Stimulated activated CD8-positive, alpha-beta memory T cell treated with anti-CD3 and anti-CD28 coated beads, Interleukin-2, amount 100 ng/mL, for 1 hour (primary cell): ENCODE data around the gene SORCS2.

Experiments used
- DNase-seq, 2 donors: peaks; one replicate each; pipeline ENCODE4 v3.0.0-alpha.2; 2020; ENCODE audit warnings: low read depth in 2 of 2

SORCS2 gene

DNA sequence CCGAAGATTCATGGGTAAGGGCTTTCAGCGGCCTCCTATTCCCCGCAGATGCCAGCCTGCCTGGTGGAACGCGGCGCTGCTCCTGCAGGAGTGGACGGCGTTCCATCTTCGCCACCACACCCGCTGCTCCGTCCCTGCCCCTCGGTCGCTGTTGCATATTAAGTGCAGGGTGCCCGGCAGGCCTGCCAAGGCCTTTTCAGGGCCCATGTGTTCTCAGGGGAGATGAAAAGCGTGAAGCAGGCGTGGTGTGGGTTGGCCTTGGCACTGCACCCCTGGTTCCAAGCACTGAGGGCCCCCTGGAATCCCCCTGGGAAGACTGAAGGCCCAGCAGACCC, 52.0 kb downstream of the SORCS2 start:
- DNase-seq = no peak

DNA sequence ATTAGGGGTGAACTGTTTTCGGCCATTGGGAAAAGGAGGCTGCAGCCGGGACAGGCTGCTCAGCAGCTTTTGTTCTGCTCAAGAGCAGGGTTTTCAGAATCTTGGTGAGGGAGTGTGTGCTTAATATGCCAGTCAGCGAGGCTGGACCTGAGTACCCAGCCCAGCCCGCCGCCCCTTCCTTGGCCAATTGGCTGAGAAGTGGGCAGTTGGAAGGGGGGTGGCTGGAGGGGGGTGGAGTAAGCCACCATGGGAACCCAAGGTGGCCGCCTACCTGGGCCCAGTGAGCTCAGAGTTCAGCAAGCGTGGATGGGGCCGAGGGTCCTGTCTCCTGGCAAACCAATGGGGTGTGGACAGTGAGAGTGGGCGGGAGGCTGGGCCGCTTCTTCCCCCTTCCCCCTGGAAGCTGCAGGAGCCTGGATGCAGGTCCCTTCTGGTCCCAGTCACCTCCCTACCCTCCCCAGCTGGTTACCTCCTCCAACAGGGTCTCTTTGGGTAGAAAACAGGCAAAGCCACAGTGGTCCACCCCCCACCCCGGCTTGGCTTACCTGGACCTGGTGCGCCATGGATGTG, 52.5 kb downstream of the SORCS2 start:
- DNase-seq = no peak

GRCh38 chr4:7247521-7247920, 55.2 kb downstream of the SORCS2 start:
- DNase-seq = no peak

DNA sequence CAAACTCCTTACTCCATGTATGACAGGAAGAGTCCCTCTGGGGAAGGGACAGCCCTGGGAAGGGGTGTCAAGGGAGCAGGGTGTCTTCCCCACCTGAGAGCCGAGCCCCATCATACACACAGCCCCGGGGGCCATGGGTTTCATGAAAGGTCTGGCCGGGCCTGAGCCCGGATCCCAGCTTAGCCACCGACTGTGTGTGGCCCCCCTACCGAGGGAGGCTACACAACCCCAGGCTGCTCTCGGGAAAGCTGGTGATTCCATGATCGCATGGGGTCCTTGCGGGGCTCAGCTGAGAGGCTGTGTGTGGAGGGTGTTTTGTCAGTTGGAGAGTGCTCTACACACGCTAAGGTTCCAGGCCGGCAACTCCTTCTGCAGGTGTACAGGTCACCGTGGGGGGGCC, 55.6 kb downstream of the SORCS2 start:
- DNase-seq = no peak

- DNase-seq = no peak
Observed at GRCh38 chr4:7248857-7249256, 56.5 kb downstream of the SORCS2 start.

DNA sequence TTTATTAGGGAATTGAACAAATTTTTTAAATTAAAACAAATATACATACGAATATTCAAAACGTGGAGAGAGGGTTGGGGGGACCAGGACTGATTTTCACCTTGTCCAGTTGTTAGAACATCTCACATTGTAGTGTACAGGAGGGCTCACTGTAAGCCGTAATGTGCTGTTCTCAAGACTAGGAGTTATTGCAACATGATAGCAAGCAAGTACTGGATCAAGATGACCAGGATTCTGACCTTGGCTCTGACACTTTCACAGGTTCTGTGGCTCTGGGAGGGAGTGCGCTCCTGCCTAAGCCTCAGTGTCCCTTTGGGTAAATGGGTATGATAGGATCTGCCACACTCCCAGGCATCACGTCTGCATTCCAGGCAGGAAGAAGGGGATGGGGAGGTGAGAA, 59.0 kb downstream of the SORCS2 start:
- no peak for DNase-seq

DNA sequence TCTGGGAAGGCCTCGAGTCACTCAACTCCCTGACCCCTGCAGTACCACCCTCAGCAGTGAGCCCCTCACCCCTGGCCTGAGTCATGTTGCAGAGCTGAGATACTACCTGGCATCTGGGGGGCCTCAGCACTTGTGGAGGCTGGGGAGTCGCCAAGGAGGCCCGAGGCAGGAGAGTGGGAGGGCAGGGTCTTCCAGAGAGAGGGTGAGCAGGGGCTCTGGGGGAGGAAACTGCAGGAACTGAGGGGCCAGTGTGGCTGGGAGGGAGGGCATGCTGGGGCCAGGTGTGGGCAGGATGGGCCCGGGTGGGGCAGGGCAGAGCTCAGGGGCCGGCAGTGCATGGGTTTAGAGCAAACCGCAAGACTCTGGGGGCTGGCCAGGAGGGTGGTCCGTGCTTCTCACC, 59.7 kb downstream of the SORCS2 start:
- DNase-seq = no peak

DNA sequence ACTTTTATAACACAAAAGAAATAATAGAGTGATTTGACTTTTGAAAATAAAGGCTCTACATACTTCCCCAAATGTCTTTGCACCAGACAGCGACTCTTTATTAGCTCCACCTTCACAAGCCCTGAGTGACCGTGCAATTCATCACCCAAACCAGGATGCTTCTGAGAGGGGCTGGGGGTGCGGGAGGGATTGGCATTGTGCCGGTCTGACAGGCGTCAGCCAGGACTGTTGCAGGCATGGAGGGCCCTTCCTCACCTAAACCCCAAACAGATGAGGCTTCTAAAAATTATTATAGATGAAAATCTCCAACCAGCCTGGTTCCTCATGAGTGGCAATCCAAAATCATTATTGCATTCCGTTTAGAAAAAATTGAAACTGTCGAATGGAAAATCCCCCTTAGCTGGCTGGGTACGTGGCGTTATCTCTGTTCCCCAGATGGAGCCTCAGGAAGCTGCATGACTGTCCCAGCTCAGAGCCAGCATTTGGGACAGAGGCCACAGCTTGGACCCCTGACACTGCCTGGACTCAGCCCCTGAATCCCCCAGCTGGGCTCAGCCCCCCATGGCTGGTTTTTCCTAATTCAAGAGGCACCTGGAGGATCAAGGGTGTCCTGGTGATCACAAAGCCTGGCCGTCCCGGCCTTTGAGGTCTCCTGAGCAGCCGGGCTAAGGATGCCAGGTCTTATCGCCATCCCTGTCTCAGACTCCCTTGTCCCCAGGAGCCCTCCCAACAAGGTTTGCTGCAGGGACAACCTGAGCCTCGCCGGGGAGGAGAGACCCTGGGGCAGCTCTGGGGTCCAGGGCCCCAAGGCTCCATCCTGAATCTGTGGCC, 60.4 kb downstream of the SORCS2 start:
- DNase-seq = no peak

GRCh38 chr4:7253341-7253700, 61.0 kb downstream of the SORCS2 start:
- no peak for DNase-seq

DNA sequence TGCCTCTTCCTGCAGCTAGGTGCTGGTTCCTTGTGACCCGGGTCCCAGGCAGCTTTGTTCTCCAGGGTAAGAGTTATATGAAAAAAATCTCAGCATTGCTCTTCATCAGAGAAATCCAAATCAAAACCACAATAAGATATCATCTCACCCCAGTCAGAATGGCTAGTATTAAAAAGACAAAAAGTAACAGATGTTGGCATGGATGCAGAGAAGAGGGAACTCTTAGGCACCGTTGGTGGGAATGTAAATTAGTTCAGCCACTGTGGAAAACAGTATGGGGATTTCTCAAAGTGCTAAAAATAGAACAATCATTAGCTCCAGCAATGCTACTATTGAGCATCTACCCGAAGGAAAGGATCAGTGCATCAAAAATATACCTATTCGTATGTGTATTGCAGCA, 61.5 kb downstream of the SORCS2 start:
- DNase-seq = no peak

- no peak for DNase-seq
Observed at GRCh38 chr4:7254736-7255487, 62.6 kb downstream of the SORCS2 start.

DNA sequence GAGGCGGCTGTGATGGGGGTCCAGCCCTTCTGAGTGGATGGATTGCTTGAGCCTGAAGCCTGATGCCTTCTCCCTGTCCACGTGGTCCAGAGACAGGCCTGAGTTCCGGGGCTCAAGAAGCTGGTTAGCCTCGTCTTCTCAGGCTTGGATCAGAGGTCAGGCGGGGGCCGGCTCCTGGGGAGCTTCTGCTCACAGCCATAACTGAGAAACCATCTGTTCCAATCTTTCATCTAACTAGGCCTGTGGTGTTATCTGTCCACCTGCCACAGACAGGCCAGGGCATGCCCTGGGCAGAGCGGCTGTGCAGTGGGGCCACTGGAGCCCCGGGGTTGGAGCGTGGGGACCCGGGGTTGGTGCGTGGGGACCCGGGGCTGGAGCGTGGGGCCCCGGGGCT, 63.1 kb downstream of the SORCS2 start:
- no peak for DNase-seq

DNA sequence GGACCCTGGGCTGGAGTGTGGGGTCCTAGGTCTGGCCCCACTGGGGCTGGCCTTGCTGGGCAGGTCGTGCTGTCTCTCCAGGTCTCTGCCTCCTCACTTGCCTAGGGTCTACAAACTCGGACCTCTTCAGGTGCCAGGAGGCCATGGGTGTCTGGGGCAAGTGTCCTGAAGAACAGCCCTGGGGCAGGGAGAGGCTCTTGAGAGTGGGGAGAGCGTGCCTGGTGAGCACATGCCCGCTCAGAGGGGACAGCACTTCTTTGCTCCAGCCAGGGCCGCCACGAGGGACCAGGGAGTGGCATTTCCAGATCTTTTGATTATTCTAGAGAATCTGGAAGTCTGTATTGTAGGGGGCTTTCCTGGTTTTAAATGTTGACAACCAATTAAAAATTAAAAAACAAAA, 63.7 kb downstream of the SORCS2 start:
- DNase-seq = no peak

GRCh38 chr4:7256984-7257810, 64.9 kb downstream of the SORCS2 start:
- no peak for DNase-seq

DNA sequence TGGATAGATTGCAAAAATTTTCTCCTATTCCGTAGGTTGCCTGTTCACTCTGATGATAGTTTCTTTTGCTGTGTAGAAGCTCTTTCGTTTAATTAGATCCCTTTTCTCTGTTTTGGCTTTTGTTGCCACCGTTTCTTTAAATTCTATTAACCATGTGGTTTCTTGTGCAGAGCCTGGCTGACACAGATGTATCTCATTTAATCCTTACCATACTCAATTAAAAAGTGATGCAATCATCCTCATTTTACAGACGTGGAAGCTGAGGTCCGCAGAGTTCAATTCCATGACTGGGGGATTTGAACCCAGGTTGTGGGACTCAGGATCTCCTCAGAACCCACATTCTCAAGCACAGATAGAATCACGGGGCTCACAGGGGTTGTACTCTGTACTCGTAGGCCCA, 66.7 kb downstream of the SORCS2 start:
- no peak for DNase-seq

GRCh38 chr4:7260569-7260968, 68.2 kb downstream of the SORCS2 start:
- no peak for DNase-seq

GRCh38 chr4:7261087-7261486, 68.7 kb downstream of the SORCS2 start:
- no peak for DNase-seq

- DNase-seq = no peak
Observed at GRCh38 chr4:7261536-7261935, 69.2 kb downstream of the SORCS2 start.

DNA sequence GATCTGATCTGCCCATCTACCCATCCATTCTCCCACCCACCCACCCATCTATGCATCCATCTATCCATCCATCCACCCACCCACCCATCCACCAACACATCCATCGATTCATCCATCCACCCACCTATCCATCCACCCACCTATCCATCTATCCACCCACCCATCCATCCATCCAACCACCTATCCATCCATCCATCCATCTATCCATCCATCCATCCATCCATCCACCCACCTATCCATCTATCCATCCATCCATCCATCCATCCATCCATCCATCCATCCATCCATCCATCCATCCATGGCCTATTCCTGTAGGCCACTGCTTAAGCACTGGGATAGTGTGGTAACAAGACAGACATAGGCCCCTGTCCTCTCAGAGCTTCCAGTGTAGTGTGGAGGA, 69.8 kb downstream of the SORCS2 start:
- DNase-seq = no peak

- no peak for DNase-seq
Observed at GRCh38 chr4:7263166-7263565, 70.8 kb downstream of the SORCS2 start.

DNA sequence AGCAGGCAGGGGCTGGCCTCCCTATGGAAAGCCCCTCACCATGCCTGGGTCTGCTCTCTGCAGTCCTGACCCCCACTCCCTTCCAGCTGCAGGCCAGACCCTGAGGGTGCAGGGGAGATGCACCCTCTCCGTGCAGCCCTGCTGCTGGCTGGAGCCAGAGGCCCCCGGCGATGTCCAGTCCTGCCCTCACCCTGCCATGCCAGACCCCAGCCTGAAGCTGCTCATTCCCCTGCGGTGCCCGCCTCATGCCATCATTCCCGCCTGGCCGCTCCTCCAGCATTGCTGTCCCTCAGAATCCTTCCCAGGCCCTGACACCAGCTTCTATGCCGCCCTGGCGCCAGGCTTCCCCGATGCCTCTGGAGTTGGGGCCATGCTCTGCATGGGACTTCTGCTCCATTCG, 72.4 kb downstream of the SORCS2 start:
- DNase-seq = no peak

- no peak for DNase-seq
Observed at GRCh38 chr4:7266525-7267292, 74.4 kb downstream of the SORCS2 start.
